Progenitor cell of endocrine pancreas (in vitro differentiated cells): Measurements from ENCODE around the gene MAN1C1. TPM values are rescaled to one million over a fixed set of nuclear protein-coding genes. Genes with fewer than 3 reads are reported as not detected.
A peak's percentile ranks its signal among the peaks of the same experiment; 100 is the strongest.

Experiments
- DNase-seq: peaks from one replicate; pipeline ENCODE4 v3.0.0; 2021; ENCODE audit warnings: low spot score; ENCODE audit not compliant: unreplicated experiment
- H3K27ac Mint-ChIP-seq: 2 replicates; pipeline ENCODE4 v1.8.0; 2021; ENCODE audit warnings: mild to moderate bottlenecking, moderate library complexity, mixed read lengths
- H3K27me3 Mint-ChIP-seq: 2 replicates; pipeline ENCODE4 v1.8.0; 2021; ENCODE audit warnings: mixed read lengths
- H3K36me3 Mint-ChIP-seq: 2 replicates; pipeline ENCODE4 v1.8.0; 2022; ENCODE audit warnings: mixed read lengths; ENCODE audit not compliant: insufficient read depth
- H3K4me1 Mint-ChIP-seq: 2 replicates; pipeline ENCODE4 v1.8.0; 2021; ENCODE audit warnings: low read depth, mixed read lengths
- H3K4me3 Mint-ChIP-seq: 2 replicates; pipeline ENCODE4 v1.8.0; 2021; ENCODE audit warnings: low read depth, mild to moderate bottlenecking, moderate library complexity, mixed read lengths
- H3K9me3 Mint-ChIP-seq: 2 replicates; pipeline ENCODE4 v1.8.0; 2021; ENCODE audit warnings: low read depth, mixed read lengths
- total RNA-seq: library from RNA; stranded (reverse); gene quantifications from 2 replicates; pipeline ENCODE4 v1.2.1, GENCODE V29; 2021
- TF ChIP-seq, protein P1 (sequence below): fragments of 200-600 bp; sonication (generic); IDR thresholded peaks from one replicate; pipeline ENCODE4 v1.5.0; 2021; ENCODE audit warnings: antibody characterized with exemption, mild to moderate bottlenecking; ENCODE audit not compliant: unreplicated experiment

MAN1C1 gene
- total RNA-seq, 1 donor from 2014 or later: 5.1 TPM

DNA sequence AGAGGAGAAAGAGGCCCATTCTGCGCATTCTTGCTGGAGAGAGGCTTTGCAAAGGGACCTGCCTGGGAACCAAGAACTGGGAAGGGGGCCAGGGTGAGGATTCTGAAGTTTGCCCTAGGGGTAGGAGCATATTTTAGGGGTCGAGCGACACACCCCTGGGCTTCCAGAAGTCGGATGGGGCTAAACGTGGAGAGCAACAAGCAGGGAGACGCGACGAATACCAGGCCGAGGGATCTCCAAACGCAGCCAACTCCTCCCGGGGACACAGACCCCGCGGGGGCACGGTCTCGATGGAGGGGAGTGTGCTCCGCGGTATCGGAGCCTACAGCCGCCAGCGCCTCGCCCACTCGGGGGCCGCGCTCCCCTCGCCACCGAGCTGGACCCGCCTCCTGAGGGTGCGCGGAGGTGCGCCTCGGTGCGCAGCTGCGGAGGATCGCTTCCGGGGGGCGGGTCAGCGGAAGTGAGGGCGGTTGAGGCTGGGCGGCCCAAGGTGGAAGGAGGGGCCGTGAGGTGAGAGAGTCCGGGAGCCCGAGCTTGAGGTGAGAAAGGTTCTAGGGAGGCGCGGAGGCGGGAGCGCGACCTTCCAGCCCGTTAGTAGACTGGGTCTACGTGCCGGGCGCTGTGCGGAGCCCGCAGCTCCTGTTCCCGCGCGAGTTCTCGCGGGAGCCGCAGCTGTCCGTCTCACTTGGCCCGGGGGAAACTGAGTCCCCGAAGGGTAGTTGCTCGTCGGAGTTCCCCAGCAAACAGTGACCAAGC, 203.1 kb downstream of the MAN1C1 start, which contains the start of gene MTFR1L:
Gene MTFR1L, plus strand, starts transcription at position 464 of the 756 bp plus-strand sequence. CDS start 3,151 bp downstream, outside the sequence.
- peaks cover 3% of the 10 kb centered on the region for H3K36me3 Mint-ChIP-seq
- peak within 1 kb of the TSS; percentile 99 for H3K27ac Mint-ChIP-seq
- peaks cover 26% of the 10 kb centered on the region for H3K4me1 Mint-ChIP-seq
- H3K27me3 Mint-ChIP-seq: no peaks in the 10 kb centered on the region
- TF ChIP-seq, protein P1, sequence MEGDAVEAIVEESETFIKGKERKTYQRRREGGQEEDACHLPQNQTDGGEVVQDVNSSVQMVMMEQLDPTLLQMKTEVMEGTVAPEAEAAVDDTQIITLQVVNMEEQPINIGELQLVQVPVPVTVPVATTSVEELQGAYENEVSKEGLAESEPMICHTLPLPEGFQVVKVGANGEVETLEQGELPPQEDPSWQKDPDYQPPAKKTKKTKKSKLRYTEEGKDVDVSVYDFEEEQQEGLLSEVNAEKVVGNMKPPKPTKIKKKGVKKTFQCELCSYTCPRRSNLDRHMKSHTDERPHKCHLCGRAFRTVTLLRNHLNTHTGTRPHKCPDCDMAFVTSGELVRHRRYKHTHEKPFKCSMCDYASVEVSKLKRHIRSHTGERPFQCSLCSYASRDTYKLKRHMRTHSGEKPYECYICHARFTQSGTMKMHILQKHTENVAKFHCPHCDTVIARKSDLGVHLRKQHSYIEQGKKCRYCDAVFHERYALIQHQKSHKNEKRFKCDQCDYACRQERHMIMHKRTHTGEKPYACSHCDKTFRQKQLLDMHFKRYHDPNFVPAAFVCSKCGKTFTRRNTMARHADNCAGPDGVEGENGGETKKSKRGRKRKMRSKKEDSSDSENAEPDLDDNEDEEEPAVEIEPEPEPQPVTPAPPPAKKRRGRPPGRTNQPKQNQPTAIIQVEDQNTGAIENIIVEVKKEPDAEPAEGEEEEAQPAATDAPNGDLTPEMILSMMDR: no peak
- peak; percentile 78 for DNase-seq
- H3K4me3 Mint-ChIP-seq: peak within 1 kb of the TSS; percentile 99
- no peaks in the 10 kb centered on the region for H3K9me3 Mint-ChIP-seq

DNA sequence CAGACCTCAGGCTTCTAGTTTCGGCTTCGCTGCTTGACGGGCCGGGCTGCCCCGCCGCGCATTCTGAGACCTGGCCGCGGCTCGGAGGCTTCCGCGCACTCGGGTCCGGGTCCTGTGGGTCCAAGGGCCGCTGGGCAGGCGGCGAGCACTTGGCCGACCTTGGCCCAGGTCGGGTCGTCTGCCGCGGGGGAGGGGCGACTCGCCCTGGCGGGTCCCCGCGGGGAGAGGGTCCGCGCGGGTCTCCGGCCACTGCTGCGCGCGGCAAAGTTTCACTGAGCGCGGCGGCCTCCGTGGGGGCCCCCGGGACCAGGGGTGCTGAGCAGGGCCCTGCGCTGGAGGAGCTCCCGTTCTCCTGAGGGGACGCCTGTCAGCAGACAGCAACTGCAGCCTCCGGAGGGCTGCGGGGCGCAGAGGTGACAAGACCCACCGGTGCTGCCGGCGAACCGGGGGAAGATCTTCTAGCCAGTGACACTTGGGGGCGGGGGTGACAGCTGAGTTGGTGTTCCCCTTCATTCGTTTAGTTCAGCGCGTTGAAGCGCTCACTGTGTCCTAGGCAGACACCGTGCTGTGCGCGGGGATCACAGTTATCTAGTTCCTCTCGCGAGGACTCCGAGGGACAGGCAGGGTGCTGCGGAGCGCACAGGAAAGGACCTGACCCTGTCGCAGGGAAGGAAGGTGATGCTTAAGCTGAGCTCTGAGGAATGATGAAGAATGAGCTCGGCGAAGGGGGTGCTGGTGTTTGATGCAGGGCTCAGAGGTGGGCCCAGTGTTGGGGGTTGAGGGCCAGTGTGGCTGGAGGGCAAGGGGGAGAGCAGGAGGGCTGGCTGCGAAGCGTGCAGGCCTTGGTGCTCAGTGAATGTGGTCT, 203.9 kb downstream of the MAN1C1 start:
- Mint-ChIP-seq H3K36me3 (no peaks in the 10 kb centered on the region), H3K27me3 (no peaks in the 10 kb centered on the region), H3K4me3 (peak overlapping the region; percentile 99), H3K27ac (peak overlapping the region; percentile 99), H3K4me1 (peaks cover 26% of the 10 kb centered on the region), H3K9me3 (no peaks in the 10 kb centered on the region)
- no peak for DNase-seq
- TF ChIP-seq, protein P1: no peak

DNA sequence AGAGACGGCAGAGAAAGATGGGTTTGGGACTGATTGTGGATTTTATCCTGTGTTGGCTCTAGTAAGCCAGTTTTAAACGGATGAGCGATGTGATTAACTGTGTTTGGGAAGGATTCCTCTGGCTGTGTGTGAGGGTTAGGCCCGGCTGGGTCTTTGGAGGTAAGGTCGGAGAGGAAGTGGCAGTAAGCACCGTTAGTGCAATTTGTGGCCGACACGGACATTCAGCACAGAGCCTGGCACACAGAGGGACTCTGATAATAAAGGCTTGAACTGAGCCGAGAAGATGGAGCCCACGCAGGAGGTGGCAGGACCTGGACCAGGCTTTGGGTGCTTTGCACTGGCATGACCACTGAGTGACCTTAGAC, 204.5 kb downstream of the MAN1C1 start:
- Mint-ChIP-seq H3K36me3 (peaks cover under 1% of the 10 kb centered on the region), H3K4me1 (peaks cover 26% of the 10 kb centered on the region), H3K27ac (peak overlapping the region; percentile 94), H3K9me3 (no peaks in the 10 kb centered on the region), H3K27me3 (no peaks in the 10 kb centered on the region), H3K4me3 (peak overlapping the region; percentile 88)
- DNase-seq: no peak
- TF ChIP-seq, protein P1: no peak

DNA sequence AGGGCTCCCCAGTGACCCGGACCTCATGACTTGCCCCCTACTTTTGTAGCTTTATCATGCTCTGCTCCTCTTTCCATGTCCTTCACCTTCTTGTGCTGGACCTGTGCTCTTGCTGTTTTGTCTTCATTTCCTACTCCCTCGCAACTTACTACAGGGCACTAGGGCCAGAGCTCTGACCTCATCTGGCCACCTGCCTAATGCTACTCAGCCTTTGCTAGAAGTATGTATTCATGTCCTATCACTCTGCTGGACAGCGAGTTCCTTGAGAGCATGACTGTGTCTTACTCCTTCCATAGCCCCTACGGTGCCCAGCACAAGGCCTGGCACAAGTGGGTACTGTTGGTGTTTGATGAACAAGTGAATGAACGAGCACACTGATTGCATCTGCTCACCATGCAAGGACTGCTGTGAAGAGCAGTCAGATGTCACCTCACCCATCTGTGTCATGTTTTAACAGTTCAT, 205.1 kb downstream of the MAN1C1 start:
- no peak for DNase-seq
- peaks cover 3% of the 10 kb centered on the region for H3K36me3 Mint-ChIP-seq
- no peak overlapping the region for H3K27ac Mint-ChIP-seq
- peaks cover 26% of the 10 kb centered on the region for H3K4me1 Mint-ChIP-seq
- peak overlapping the region; percentile 88 for H3K4me3 Mint-ChIP-seq
- no peaks in the 10 kb centered on the region for H3K27me3 Mint-ChIP-seq
- no peaks in the 10 kb centered on the region for H3K9me3 Mint-ChIP-seq
- TF ChIP-seq, protein P1: no peak

DNA sequence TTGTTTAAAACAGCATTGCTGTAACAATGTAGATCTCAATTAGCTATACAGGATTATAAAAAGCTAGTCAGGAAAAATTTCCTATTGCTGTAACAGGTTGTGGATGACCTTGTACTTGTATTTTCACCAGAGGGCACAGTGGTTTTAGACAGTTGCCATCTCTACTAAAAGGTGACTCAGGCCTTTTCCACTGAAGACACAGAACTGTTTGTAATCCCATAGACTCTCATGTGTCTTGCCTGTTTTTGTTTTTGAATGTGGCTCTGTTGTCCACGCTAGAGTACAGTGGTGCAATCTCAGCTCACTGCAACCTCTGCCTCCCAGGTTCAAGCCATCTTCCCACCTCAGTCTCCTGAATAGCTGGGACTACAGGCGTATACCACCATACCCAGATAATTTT, 209.0 kb downstream of the MAN1C1 start:
- no peaks in the 10 kb centered on the region for H3K9me3 Mint-ChIP-seq
- DNase-seq: no peak
- H3K27ac Mint-ChIP-seq: no peak overlapping the region
- TF ChIP-seq, protein P1: no peak
- H3K36me3 Mint-ChIP-seq: peaks cover 16% of the 10 kb centered on the region
- peaks cover 9% of the 10 kb centered on the region for H3K4me1 Mint-ChIP-seq
- H3K4me3 Mint-ChIP-seq: no peak overlapping the region
- no peaks in the 10 kb centered on the region for H3K27me3 Mint-ChIP-seq
